Activated T-helper 17 cell treated with anti-CD3 and anti-CD28 coated beads, Interleukin-2, amount 50 U/mL, for 72 hours (primary cell): Measurements from ENCODE around the gene DGKD. TPM values are rescaled to one million over a fixed set of nuclear protein-coding genes. Genes with fewer than 3 reads are reported as not detected.

Experiments
- ATAC-seq: fragments of 150-1000 bp; cut with Tn5 transposase; replicated peaks from 2 replicates; pipeline ENCODE4 v1.10.0; 2021; ENCODE audit warnings: mild to moderate bottlenecking, moderate library complexity
- H3K27ac Mint-ChIP-seq: one replicate; pipeline ENCODE4 v1.8.0; 2022; ENCODE audit warnings: mixed read lengths
- H3K27me3 Mint-ChIP-seq: one replicate; pipeline ENCODE4 v1.8.0; 2022; ENCODE audit warnings: mixed read lengths
- H3K36me3 Mint-ChIP-seq: one replicate; pipeline ENCODE4 v1.8.0; 2022; ENCODE audit warnings: low read depth, mild to moderate bottlenecking, mixed read lengths
- H3K4me1 Mint-ChIP-seq: one replicate; pipeline ENCODE4 v1.8.0; 2022; ENCODE audit warnings: mixed read lengths
- H3K4me3 Mint-ChIP-seq: one replicate; pipeline ENCODE4 v1.8.0; 2022; ENCODE audit warnings: mild to moderate bottlenecking, mixed read lengths
- H3K9me3 Mint-ChIP-seq: one replicate; pipeline ENCODE4 v1.8.0; 2022; ENCODE audit warnings: mixed read lengths
- total RNA-seq, 2 donors: library from RNA; stranded (reverse); gene quantifications; one replicate each; pipeline ENCODE4 v1.2.3, GENCODE V29; 2022

The DGKD gene
- total RNA-seq, 2 donors from 2014 or later: 34.6 to 59.6 TPM

GRCh38 chr2:233436191-233436581 lies 81.9 kb downstream of the DGKD start:
- Mint-ChIP-seq H3K9me3 (no peaks in the 10 kb centered on the region), H3K4me1 (peaks cover 8% of the 10 kb centered on the region), H3K4me3 (no peak overlapping the region), H3K36me3 (peaks cover 61% of the 10 kb centered on the region), H3K27me3 (no peaks in the 10 kb centered on the region), H3K27ac (no peak overlapping the region)
- no peak for ATAC-seq

DNA sequence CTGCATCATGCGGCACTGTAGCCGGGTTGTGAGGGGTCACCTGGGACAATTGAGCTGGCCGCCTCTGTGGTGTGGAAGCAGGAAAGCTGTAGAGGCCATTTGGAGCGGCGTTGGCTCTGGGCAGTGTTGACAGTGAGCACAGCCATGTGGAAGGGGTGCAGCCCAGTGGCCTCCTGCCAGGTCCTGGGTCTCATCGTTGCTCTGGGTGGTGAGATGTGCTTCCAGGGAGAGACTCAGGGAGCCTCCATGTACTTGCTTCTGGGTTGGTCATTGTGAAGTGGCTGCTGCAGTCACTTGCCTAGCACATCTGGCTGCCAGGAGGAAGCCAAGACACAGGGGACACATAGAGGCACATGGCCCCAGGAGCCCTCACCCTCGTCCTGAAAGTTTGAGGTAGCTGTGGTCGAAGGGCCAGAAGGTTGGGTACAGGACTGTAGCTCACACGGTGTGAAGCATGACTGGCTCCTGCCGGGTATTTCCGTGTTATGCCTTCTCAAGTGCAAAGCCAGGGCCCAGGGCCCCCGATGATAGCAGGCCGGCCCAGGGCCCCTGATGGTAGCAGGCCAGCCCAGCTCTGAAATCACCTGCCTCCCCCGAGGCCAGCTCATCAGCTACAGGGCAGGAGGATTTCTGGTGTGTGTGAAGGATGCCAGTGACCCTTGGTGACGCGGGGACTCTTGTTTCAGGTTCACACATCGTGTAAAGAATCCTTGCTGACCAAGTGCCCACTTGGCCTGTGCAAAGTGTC lies 82.6 kb downstream of the DGKD start:
- H3K27ac Mint-ChIP-seq: no peak overlapping the region
- H3K27me3 Mint-ChIP-seq: no peaks in the 10 kb centered on the region
- no peaks in the 10 kb centered on the region for H3K9me3 Mint-ChIP-seq
- no peak for ATAC-seq
- H3K36me3 Mint-ChIP-seq: peaks cover 62% of the 10 kb centered on the region
- no peak overlapping the region for H3K4me3 Mint-ChIP-seq
- peaks cover 8% of the 10 kb centered on the region for H3K4me1 Mint-ChIP-seq

- no peak overlapping the region for H3K4me3 Mint-ChIP-seq
- ATAC-seq: no peak
- H3K27me3 Mint-ChIP-seq: no peaks in the 10 kb centered on the region
- H3K4me1 Mint-ChIP-seq: peaks cover 8% of the 10 kb centered on the region
- no peak overlapping the region for H3K27ac Mint-ChIP-seq
- H3K9me3 Mint-ChIP-seq: no peaks in the 10 kb centered on the region
- H3K36me3 Mint-ChIP-seq: peaks cover 68% of the 10 kb centered on the region
Measured at GRCh38 chr2:233437439-233437955, 83.2 kb downstream of the DGKD start.

GRCh38 chr2:233438573-233439147 lies 84.4 kb downstream of the DGKD start:
- no peaks in the 10 kb centered on the region for H3K9me3 Mint-ChIP-seq
- H3K36me3 Mint-ChIP-seq: peaks cover 80% of the 10 kb centered on the region
- ATAC-seq: no peak
- no peaks in the 10 kb centered on the region for H3K27me3 Mint-ChIP-seq
- H3K27ac Mint-ChIP-seq: no peak overlapping the region
- peaks cover 14% of the 10 kb centered on the region for H3K4me1 Mint-ChIP-seq
- no peak overlapping the region for H3K4me3 Mint-ChIP-seq

- Mint-ChIP-seq H3K27ac (no peak overlapping the region), H3K36me3 (peaks cover 80% of the 10 kb centered on the region), H3K27me3 (no peaks in the 10 kb centered on the region), H3K4me3 (no peak overlapping the region), H3K9me3 (no peaks in the 10 kb centered on the region), H3K4me1 (peaks cover 19% of the 10 kb centered on the region)
- ATAC-seq: no peak
Measured at GRCh38 chr2:233439191-233439590, 84.9 kb downstream of the DGKD start.

- no peak overlapping the region for H3K4me3 Mint-ChIP-seq
- H3K27me3 Mint-ChIP-seq: no peaks in the 10 kb centered on the region
- peaks cover 76% of the 10 kb centered on the region for H3K36me3 Mint-ChIP-seq
- H3K27ac Mint-ChIP-seq: peak overlapping the region; percentile 66
- H3K4me1 Mint-ChIP-seq: peaks cover 23% of the 10 kb centered on the region
- no peak for ATAC-seq
- no peaks in the 10 kb centered on the region for H3K9me3 Mint-ChIP-seq
Measured at GRCh38 chr2:233440314-233440713, 86.0 kb downstream of the DGKD start.

DNA sequence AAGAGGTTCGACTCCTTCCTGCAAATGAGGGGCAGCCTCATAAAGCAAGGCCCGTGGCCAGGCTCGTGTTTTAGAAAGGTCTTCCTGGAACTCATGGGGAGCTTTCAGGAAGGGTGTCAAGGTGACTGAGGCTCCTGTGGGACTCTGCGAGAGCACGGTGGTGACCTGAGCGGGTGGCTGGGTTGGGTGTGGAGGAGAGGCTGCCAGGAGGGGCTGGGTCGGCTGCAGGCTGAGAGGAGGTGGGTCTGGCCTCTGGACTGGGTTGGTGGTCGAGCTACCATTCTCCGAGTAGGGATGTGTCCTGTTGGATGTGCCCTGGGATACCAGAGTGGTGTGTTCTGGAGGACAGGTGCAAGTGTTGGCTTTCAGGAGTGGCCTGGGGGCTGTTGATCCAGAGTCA lies 86.4 kb downstream of the DGKD start:
- no peak for ATAC-seq
- no peak overlapping the region for H3K4me3 Mint-ChIP-seq
- H3K27me3 Mint-ChIP-seq: no peaks in the 10 kb centered on the region
- peaks cover 76% of the 10 kb centered on the region for H3K36me3 Mint-ChIP-seq
- peaks cover 23% of the 10 kb centered on the region for H3K4me1 Mint-ChIP-seq
- H3K9me3 Mint-ChIP-seq: no peaks in the 10 kb centered on the region
- peak overlapping the region; percentile 66 for H3K27ac Mint-ChIP-seq

- no peak for ATAC-seq
- peak overlapping the region; percentile 66 for H3K27ac Mint-ChIP-seq
- peaks cover 76% of the 10 kb centered on the region for H3K36me3 Mint-ChIP-seq
Measured at GRCh38 chr2:233441161-233442027, 87.1 kb downstream of the DGKD start.

GRCh38 chr2:233442028-233442310 lies 87.7 kb downstream of the DGKD start:
- Mint-ChIP-seq H3K9me3 (no peaks in the 10 kb centered on the region), H3K27me3 (no peaks in the 10 kb centered on the region), H3K4me1 (peaks cover 23% of the 10 kb centered on the region), H3K27ac (no peak overlapping the region), H3K36me3 (peaks cover 74% of the 10 kb centered on the region), H3K4me3 (no peak overlapping the region)
- no peak for ATAC-seq

More at GRCh38 chr2:233441161-233442027, 87.1 kb downstream of the DGKD start:
- Mint-ChIP-seq H3K4me1 (peaks cover 23% of the 10 kb centered on the region), H3K27me3 (no peaks in the 10 kb centered on the region), H3K9me3 (no peaks in the 10 kb centered on the region), H3K4me3 (no peak overlapping the region)

DNA sequence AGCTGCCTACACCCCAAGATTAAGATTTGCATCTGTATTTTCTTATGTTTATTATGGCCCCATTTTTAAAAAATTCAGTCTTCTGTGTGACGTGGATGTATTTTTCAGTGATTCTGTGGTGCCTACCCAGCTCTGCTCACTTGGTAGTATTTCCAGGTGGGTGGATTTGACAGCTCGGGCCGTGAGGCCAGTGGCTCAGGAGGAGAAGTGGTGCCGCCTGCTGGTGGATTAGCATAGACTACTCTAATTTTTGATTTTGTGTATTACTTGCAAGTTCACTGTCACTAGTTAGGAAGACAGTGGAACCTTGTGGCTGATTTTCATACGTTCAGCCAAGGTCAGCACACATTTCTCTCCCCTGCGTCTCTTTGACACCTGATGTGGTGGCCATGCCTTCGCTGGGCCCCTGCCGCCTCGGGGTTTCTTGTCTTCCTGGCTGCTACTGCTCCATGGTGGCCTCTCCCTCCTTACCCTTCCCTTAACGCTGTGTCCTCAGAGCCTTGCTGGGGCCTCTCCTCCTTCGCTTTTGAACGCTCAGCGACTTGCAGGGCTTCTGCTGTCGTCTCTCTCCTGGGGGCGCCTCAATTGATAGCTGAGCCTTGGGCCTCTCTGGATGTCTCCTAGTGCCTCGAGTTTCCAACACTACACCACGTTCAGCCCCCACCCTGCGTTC lies 89.4 kb downstream of the DGKD start:
- Mint-ChIP-seq H3K9me3 (no peaks in the 10 kb centered on the region), H3K4me1 (peaks cover 23% of the 10 kb centered on the region), H3K4me3 (no peak overlapping the region), H3K27me3 (no peaks in the 10 kb centered on the region), H3K36me3 (peaks cover 70% of the 10 kb centered on the region), H3K27ac (peak overlapping the region; percentile 42)
- peak; percentile 92 for ATAC-seq

DNA sequence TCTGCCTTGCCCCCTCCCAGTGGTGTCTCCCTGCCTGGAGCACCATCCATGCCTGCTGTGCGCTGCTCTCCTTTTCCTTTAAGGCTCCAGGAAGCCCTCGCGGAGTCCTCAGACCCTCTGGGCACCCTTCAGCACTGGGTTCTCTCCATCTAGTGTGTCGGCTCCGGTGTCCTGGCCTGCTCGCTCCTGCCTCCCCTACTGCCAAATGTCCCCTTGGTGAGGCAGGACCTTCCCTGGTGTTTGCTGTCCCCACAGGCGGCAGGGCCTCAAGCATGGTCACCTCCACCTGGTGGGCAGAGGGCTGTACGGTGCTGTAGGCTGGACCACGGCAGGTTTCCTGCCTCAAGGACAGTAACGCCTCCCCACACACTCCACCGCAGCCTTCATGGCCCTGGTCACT lies 90.2 kb downstream of the DGKD start:
- Mint-ChIP-seq H3K4me3 (no peak overlapping the region), H3K27me3 (no peaks in the 10 kb centered on the region), H3K27ac (peak overlapping the region; percentile 42), H3K4me1 (peaks cover 23% of the 10 kb centered on the region), H3K36me3 (peaks cover 70% of the 10 kb centered on the region), H3K9me3 (no peaks in the 10 kb centered on the region)
- no peak for ATAC-seq

GRCh38 chr2:233445152-233445830 lies 91.0 kb downstream of the DGKD start:
- ATAC-seq: no peak
- peaks cover 19% of the 10 kb centered on the region for H3K4me1 Mint-ChIP-seq
- no peaks in the 10 kb centered on the region for H3K9me3 Mint-ChIP-seq
- H3K27me3 Mint-ChIP-seq: no peaks in the 10 kb centered on the region
- peak overlapping the region; percentile 36 for H3K27ac Mint-ChIP-seq
- no peak overlapping the region for H3K4me3 Mint-ChIP-seq
- peaks cover 67% of the 10 kb centered on the region for H3K36me3 Mint-ChIP-seq

DNA sequence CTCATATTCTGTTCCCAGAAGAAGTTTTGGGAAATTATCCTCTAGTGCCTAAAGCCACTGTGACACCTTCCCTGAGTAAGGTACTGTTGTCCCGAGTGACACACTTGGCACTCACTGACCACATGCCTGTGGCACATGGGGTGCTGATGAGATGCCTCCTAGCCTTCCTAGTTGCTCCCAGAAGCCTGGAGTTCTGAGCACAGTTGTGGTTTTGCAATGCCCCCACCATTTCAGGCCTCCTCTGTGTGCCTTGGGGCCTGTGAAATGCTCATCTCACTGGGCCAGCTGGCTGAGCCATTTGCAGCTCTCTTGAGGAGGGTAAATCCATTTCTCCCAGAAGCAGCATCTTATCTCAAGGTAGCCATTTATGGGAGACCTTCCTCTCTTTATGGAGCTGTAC lies 91.8 kb downstream of the DGKD start:
- ATAC-seq: no peak
- Mint-ChIP-seq H3K27ac (no peak overlapping the region), H3K4me3 (no peak overlapping the region), H3K36me3 (peaks cover 73% of the 10 kb centered on the region), H3K9me3 (no peaks in the 10 kb centered on the region), H3K4me1 (peaks cover 15% of the 10 kb centered on the region), H3K27me3 (no peaks in the 10 kb centered on the region)
